ENCODE measurements around the gene ABCG1. TPM values are rescaled to one million over a fixed set of nuclear protein-coding genes. Genes with fewer than 3 reads are reported as not detected.

Gene ABCG1
- total and polyA plus RNA-seq, 2 donors (not counting 1 experiment from before 2014, with no cell fraction given), result under 0.01 to 0.12 TPM

- no peak for TF ChIP-seq CTCF (conservative IDR thresholded peaks at IDR 0.05 in 1 of 2, IDR thresholded peaks at IDR 0.05 in 1 of 2; ENCODE audit: low read depth in 1 of 2, low read length in 2 of 2)
- H3K27me3 ChIP-seq (ENCODE audit: control insufficient read depth, insufficient read depth, low read length), result no peaks in the 10 kb centered on the region
- no peak overlapping the region for H3K4me3 ChIP-seq (replicated peaks in 1 of 4; ENCODE audit: control extremely low read depth in 1 of 4, insufficient read depth in 1 of 4, low read depth in 3 of 4, low read length in 4 of 4)
- no peak overlapping the region for H2AFZ ChIP-seq (ENCODE audit: low read length)
- H3K9ac ChIP-seq (ENCODE audit: insufficient read depth, low read length), result no peak overlapping the region
- no peaks in the 10 kb centered on the region for H3K79me2 ChIP-seq (ENCODE audit: control insufficient read depth, insufficient read depth, low read length)
- H3K9me3 ChIP-seq (ENCODE audit: control insufficient read depth, insufficient read depth, low read depth, low read length), result no peaks in the 10 kb centered on the region
- H3K27ac ChIP-seq (ENCODE audit: insufficient read depth, low read length), result no peak overlapping the region
- H4K20me1 ChIP-seq (ENCODE audit: control insufficient read depth, extremely low read depth, insufficient read depth, low read length), result no peaks in the 10 kb centered on the region
- H3K36me3 ChIP-seq (ENCODE audit: control insufficient read depth, insufficient read depth, low read length), result no peaks in the 10 kb centered on the region
- DNase-seq (ENCODE audit: low read depth in 2 of 2), result peak in 1 of 2 donors; percentile 24
- no peaks in the 10 kb centered on the region for H3K4me1 ChIP-seq (ENCODE audit: control insufficient read depth, extremely low read depth, insufficient read depth, low read length)
- H3K4me2 ChIP-seq (ENCODE audit: extremely low read depth, insufficient read depth, low read length), result no peak overlapping the region
Observed at GRCh38 chr21:42277593-42277992, 58.7 kb downstream of the ABCG1 start.

DNA sequence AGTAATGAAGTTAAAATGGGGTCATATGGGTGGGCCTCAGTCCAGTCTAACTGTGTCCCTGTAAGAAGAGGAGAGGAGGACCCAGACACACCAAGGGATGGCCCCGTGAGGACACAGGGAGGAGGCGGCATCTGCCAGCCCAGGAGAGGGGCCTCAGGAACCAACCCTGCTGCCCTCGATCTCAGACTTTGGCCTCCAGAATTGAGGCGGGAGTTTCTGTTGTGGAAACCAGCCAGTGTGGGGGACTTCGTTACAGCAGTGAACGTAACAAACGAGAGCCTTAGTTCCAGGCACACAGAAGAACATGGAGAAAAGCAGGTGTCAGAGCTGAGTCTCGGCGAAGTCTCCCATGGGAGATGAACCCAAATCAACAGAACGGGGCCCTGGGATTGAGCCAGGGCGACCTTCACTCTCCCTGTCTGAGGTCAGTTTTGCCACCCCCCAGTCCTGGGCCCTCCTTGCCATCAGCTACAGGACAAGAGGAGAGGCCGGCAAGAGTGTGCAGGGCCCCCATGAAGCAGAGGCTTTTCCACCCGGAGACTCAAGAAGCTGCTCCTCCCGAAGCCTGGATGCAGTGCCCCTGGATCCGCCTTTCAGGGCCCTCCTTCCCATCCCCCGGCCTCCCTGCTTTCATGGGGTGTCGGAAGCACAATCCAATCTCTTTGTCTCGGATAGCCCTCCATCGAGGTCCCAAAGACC lies 59.7 kb downstream of the ABCG1 start:
- Histone ChIP-seq H3K9me3 (ENCODE audit: control insufficient read depth, insufficient read depth, low read depth, low read length) (no peaks in the 10 kb centered on the region), H3K4me3 (replicated peaks in 1 of 4; ENCODE audit: control extremely low read depth in 1 of 4, insufficient read depth in 1 of 4, low read depth in 3 of 4, low read length in 4 of 4) (no peak overlapping the region), H3K27me3 (ENCODE audit: control insufficient read depth, insufficient read depth, low read length) (no peaks in the 10 kb centered on the region), H3K4me2 (ENCODE audit: extremely low read depth, insufficient read depth, low read length) (no peak overlapping the region), H3K9ac (ENCODE audit: insufficient read depth, low read length) (no peak overlapping the region), H3K79me2 (ENCODE audit: control insufficient read depth, insufficient read depth, low read length) (no peaks in the 10 kb centered on the region), H3K4me1 (ENCODE audit: control insufficient read depth, extremely low read depth, insufficient read depth, low read length) (no peaks in the 10 kb centered on the region), H3K27ac (ENCODE audit: insufficient read depth, low read length) (no peak overlapping the region), H2AFZ (ENCODE audit: low read length) (no peak overlapping the region), H3K36me3 (ENCODE audit: control insufficient read depth, insufficient read depth, low read length) (no peaks in the 10 kb centered on the region), H4K20me1 (ENCODE audit: control insufficient read depth, extremely low read depth, insufficient read depth, low read length) (no peaks in the 10 kb centered on the region)
- no peak for DNase-seq (ENCODE audit: low read depth in 2 of 2)
- no peak for TF ChIP-seq EZH2 (IDR thresholded peaks at IDR 0.05; ENCODE audit: low read length, missing control alignments)
- no peak for TF ChIP-seq CTCF (conservative IDR thresholded peaks at IDR 0.05 in 1 of 2, IDR thresholded peaks at IDR 0.05 in 1 of 2; ENCODE audit: low read depth in 1 of 2, low read length in 2 of 2)

DNA sequence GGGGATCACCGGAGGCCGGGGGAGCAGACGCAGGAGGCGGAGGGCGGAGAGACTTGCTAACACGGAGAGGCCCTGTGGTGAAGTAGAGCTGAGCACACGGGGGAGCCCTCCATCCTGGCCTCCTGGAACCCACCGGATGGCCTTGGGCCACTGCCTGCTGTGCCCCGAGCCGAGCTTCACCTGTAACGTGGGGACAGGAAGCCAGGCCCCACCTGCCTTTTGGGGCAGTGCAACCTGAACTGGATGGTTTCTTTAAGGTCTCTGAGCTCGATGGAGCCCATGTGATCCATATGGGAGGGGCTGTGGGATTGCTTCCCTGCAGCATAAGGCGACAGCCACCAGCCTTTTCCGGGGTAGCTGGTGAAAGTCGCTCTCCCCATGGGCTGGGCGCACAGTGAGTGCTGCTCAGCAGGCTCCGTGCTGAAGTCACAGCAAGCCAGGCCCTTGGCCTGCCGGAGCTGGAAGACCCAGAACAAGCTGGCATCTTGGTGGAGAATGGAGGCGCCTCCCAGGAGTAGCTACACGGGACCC lies 60.5 kb downstream of the ABCG1 start:
- Histone ChIP-seq H2AFZ (ENCODE audit: low read length) (no peak overlapping the region), H3K36me3 (ENCODE audit: control insufficient read depth, insufficient read depth, low read length) (no peaks in the 10 kb centered on the region), H3K27ac (ENCODE audit: insufficient read depth, low read length) (no peak overlapping the region), H3K27me3 (ENCODE audit: control insufficient read depth, insufficient read depth, low read length) (no peaks in the 10 kb centered on the region), H4K20me1 (ENCODE audit: control insufficient read depth, extremely low read depth, insufficient read depth, low read length) (no peaks in the 10 kb centered on the region), H3K9ac (ENCODE audit: insufficient read depth, low read length) (no peak overlapping the region), H3K79me2 (ENCODE audit: control insufficient read depth, insufficient read depth, low read length) (no peaks in the 10 kb centered on the region), H3K4me1 (ENCODE audit: control insufficient read depth, extremely low read depth, insufficient read depth, low read length) (no peaks in the 10 kb centered on the region), H3K9me3 (ENCODE audit: control insufficient read depth, insufficient read depth, low read depth, low read length) (no peaks in the 10 kb centered on the region), H3K4me3 (replicated peaks in 1 of 4; ENCODE audit: control extremely low read depth in 1 of 4, insufficient read depth in 1 of 4, low read depth in 3 of 4, low read length in 4 of 4) (no peak overlapping the region), H3K4me2 (ENCODE audit: extremely low read depth, insufficient read depth, low read length) (no peak overlapping the region)
- DNase-seq (ENCODE audit: low read depth in 2 of 2), result no peak
- TF ChIP-seq EZH2 (IDR thresholded peaks at IDR 0.05; ENCODE audit: low read length, missing control alignments) (no peak), CTCF (conservative IDR thresholded peaks at IDR 0.05 in 1 of 2, IDR thresholded peaks at IDR 0.05 in 1 of 2; ENCODE audit: low read depth in 1 of 2, low read length in 2 of 2) (no peak)
